ENCODE results near the gene PEPD. TPM values are rescaled to one million over a fixed set of nuclear protein-coding genes. Genes with fewer than 3 reads are reported as not detected.
A peak's percentile ranks its signal among the peaks of the same experiment; 100 is the strongest.

PEPD gene
- polyA plus RNA-seq, 3 donors: 61.5 to 218 (median 171) TPM

- Mint-ChIP-seq H3K9me3 (peaks cover 0 to 2% (median 0%) of the 10 kb centered on the region in 7 donors), H3K36me3 (peaks cover 4 to 10% of the 10 kb centered on the region in 2 donors), H3K4me3 (no peak overlapping the region), H3K27ac (no peak overlapping the region), H3K27me3 (ENCODE audit: low read depth in 3 of 3) (peaks cover 0 to 4% (median 0%) of the 10 kb centered on the region in 3 donors), H3K4me1 (peaks cover 8% of the 10 kb centered on the region)
- intact Hi-C loops (cut with micrococcal nuclease): no loop called here
- H3K79me2 ChIP-seq (ENCODE audit: insufficient read depth, low read length): no peaks in the 10 kb centered on the region
- H3K4me1 ChIP-seq (ENCODE audit: control insufficient read depth in 1 of 2, insufficient read depth in 2 of 2, low read length in 2 of 2): peaks cover 6 to 9% of the 10 kb centered on the region in 2 donors
- DNase-seq: no peak
- H2AFZ ChIP-seq (ENCODE audit: insufficient read depth, low read depth, low read length, poor library complexity, severe bottlenecking): no peak overlapping the region
- H3K4me2 ChIP-seq (replicated peaks; ENCODE audit: extremely low read depth, low read length, poor library complexity, severe bottlenecking): no peak overlapping the region
- H3K4me3 ChIP-seq (replicated peaks in 1 of 3; ENCODE audit: low read depth in 2 of 3, low read length in 3 of 3): no peak overlapping the region
- H3K27ac ChIP-seq (ENCODE audit: low read depth in 1 of 2, low read length in 2 of 2): no peak overlapping the region
- H4K20me1 ChIP-seq (ENCODE audit: insufficient read depth, low read length): no peaks in the 10 kb centered on the region
- H3K27me3 ChIP-seq (ENCODE audit: control insufficient read depth in 2 of 2, insufficient read depth in 2 of 2, low read length in 2 of 2): no peaks in the 10 kb centered on the region
- TF ChIP-seq, protein P1, sequence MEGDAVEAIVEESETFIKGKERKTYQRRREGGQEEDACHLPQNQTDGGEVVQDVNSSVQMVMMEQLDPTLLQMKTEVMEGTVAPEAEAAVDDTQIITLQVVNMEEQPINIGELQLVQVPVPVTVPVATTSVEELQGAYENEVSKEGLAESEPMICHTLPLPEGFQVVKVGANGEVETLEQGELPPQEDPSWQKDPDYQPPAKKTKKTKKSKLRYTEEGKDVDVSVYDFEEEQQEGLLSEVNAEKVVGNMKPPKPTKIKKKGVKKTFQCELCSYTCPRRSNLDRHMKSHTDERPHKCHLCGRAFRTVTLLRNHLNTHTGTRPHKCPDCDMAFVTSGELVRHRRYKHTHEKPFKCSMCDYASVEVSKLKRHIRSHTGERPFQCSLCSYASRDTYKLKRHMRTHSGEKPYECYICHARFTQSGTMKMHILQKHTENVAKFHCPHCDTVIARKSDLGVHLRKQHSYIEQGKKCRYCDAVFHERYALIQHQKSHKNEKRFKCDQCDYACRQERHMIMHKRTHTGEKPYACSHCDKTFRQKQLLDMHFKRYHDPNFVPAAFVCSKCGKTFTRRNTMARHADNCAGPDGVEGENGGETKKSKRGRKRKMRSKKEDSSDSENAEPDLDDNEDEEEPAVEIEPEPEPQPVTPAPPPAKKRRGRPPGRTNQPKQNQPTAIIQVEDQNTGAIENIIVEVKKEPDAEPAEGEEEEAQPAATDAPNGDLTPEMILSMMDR (IDR thresholded peaks at IDR 0.05): no peak
- no peaks in the 10 kb centered on the region for H3K9me3 ChIP-seq (replicated peaks in 1 of 2; ENCODE audit: control insufficient read depth in 1 of 2, insufficient read depth in 1 of 2, low read length in 2 of 2)
- WGBS (ENCODE audit: insufficient coverage): 95% methylated on average over 14 of the region's 18 CpGs
- H3K9ac ChIP-seq (ENCODE audit: insufficient read depth, low read length, poor library complexity, severe bottlenecking): no peak overlapping the region
- H3K36me3 ChIP-seq (replicated peaks in 1 of 2; ENCODE audit: control insufficient read depth in 1 of 2, insufficient read depth in 2 of 2, low read length in 2 of 2): no peaks in the 10 kb centered on the region
Measured at GRCh38 chr19:33412601-33413425, 108.8 kb downstream of the PEPD start.

GRCh38 chr19:33411621-33412180 is 109.9 kb downstream of the PEPD start:
- Mint-ChIP-seq H3K27me3 (ENCODE audit: low read depth in 3 of 3) (peaks cover 0 to 4% (median 0%) of the 10 kb centered on the region in 3 donors), H3K4me3 (no peak overlapping the region), H3K36me3 (peaks cover 4 to 10% of the 10 kb centered on the region in 2 donors), H3K4me1 (peaks cover 14% of the 10 kb centered on the region), H3K27ac (peak overlapping the region in 1 of 7 donors; percentile 40), H3K9me3 (peaks cover 0 to 2% (median 0%) of the 10 kb centered on the region in 7 donors)
- 96% methylated on average over 9 of the region's 20 CpGs for WGBS (ENCODE audit: insufficient coverage)
- H3K27me3 ChIP-seq (ENCODE audit: control insufficient read depth in 2 of 2, insufficient read depth in 2 of 2, low read length in 2 of 2): no peaks in the 10 kb centered on the region
- no peak overlapping the region for H3K9ac ChIP-seq (ENCODE audit: insufficient read depth, low read length, poor library complexity, severe bottlenecking)
- TF ChIP-seq, protein P1 (IDR thresholded peaks at IDR 0.05): no peak
- H3K4me2 ChIP-seq (replicated peaks; ENCODE audit: extremely low read depth, low read length, poor library complexity, severe bottlenecking): no peak overlapping the region
- H3K79me2 ChIP-seq (ENCODE audit: insufficient read depth, low read length): no peaks in the 10 kb centered on the region
- no peak overlapping the region for H3K27ac ChIP-seq (ENCODE audit: low read depth in 1 of 2, low read length in 2 of 2)
- H3K36me3 ChIP-seq (replicated peaks in 1 of 2; ENCODE audit: control insufficient read depth in 1 of 2, insufficient read depth in 2 of 2, low read length in 2 of 2): no peaks in the 10 kb centered on the region
- H4K20me1 ChIP-seq (ENCODE audit: insufficient read depth, low read length): no peaks in the 10 kb centered on the region
- no peak overlapping the region for H3K4me3 ChIP-seq (replicated peaks in 1 of 3; ENCODE audit: low read depth in 2 of 3, low read length in 3 of 3)
- H3K4me1 ChIP-seq (ENCODE audit: control insufficient read depth in 1 of 2, insufficient read depth in 2 of 2, low read length in 2 of 2): peaks cover 6 to 20% of the 10 kb centered on the region in 2 donors
- no peaks in the 10 kb centered on the region for H3K9me3 ChIP-seq (replicated peaks in 1 of 2; ENCODE audit: control insufficient read depth in 1 of 2, insufficient read depth in 1 of 2, low read length in 2 of 2)
- no peak overlapping the region for H2AFZ ChIP-seq (ENCODE audit: insufficient read depth, low read depth, low read length, poor library complexity, severe bottlenecking)
- intact Hi-C loops (cut with micrococcal nuclease): no loop called here
- DNase-seq: no peak
